Kidney epithelial cell (primary cell): ENCODE measurements around the gene KDM5B. TPM values are rescaled to one million over a fixed set of nuclear protein-coding genes. Genes with fewer than 3 reads are reported as not detected.
"Not testable (repeated sequence)": the region's sequence is repeated elsewhere in the genome, so short reads cannot be mapped to it uniquely, and the experiment has no call there.

Experiments used
- DNase-seq: peaks from one replicate; pipeline ENCODE4 v3.0.0-alpha.2; 2010; ENCODE audit warnings: low read depth
- H3K27me3 ChIP-seq: 2 replicates; pipeline ENCODE4 v1.6.0; 2011; ENCODE audit warnings: low read length; ENCODE audit not compliant: control insufficient read depth, insufficient read depth
- H3K36me3 ChIP-seq: 2 replicates; pipeline ENCODE4 v1.5.1; 2011; ENCODE audit warnings: low read length; ENCODE audit not compliant: control insufficient read depth, insufficient read depth
- H3K4me3 ChIP-seq: 2 replicates; pipeline ENCODE4 v1.5.1; 2011; ENCODE audit warnings: low read depth, mild to moderate bottlenecking, control low read depth, low read length
- total RNA-seq: library from RNA; depleted of rRNA; stranded (reverse); fragments of >200 nt; gene quantifications from 2 replicates; pipeline ENCODE4 v1.2.3, GENCODE V29; 2015
- TF ChIP-seq, protein P1 (sequence below): IDR thresholded peaks from 2 replicates; pipeline ENCODE4 v1.5.1; 2011; ENCODE audit warnings: mild to moderate bottlenecking, moderate library complexity, low read length, control low read depth, inconsistent platforms; ENCODE audit not compliant: insufficient read depth, poor library complexity, severe bottlenecking

Gene KDM5B
- total RNA-seq, 1 donor from 2014 or later, result 70.7 TPM

DNA sequence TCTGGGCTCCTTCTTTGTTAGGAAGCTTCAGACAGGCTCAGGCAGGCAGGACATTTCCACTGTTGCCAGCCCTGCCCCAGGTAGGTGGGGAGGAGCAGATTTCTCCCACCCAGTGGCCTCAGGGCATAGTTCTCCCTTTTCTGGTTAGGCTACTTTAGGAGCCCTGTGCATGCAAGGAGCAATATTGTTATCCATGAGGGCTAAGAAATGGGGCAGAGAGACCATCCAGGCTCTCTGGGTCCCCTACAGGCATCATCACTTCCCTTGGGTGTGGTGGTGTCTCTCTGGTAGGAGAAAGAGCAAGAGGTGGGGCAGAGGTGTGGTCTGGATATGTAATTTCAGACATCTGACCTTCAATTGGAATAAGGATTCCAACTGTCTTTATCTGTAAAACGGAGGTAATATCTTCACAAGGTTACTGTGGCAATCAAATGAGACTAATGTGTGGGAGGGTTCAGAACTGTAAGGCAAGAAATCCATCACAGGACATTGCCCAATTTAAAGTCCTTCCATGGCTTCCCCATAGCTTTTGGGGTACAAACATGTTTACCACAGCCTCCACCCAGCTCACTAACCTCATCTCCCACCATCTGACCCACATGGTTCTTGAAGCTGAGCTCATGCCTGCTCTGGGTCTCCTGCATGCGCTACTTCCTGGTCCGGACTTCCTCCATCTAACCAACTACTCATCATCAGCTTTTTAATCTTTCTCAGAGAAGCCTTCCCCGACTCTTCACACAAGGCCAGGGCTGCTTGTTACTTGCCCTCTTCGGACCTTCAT, 28.6 kb upstream of the KDM5B start:
- DNase-seq, result no peak
- H3K36me3 ChIP-seq, result no peaks in the 10 kb centered on the region
- peaks cover 11% of the 10 kb centered on the region for H3K27me3 ChIP-seq
- TF ChIP-seq, protein P1, sequence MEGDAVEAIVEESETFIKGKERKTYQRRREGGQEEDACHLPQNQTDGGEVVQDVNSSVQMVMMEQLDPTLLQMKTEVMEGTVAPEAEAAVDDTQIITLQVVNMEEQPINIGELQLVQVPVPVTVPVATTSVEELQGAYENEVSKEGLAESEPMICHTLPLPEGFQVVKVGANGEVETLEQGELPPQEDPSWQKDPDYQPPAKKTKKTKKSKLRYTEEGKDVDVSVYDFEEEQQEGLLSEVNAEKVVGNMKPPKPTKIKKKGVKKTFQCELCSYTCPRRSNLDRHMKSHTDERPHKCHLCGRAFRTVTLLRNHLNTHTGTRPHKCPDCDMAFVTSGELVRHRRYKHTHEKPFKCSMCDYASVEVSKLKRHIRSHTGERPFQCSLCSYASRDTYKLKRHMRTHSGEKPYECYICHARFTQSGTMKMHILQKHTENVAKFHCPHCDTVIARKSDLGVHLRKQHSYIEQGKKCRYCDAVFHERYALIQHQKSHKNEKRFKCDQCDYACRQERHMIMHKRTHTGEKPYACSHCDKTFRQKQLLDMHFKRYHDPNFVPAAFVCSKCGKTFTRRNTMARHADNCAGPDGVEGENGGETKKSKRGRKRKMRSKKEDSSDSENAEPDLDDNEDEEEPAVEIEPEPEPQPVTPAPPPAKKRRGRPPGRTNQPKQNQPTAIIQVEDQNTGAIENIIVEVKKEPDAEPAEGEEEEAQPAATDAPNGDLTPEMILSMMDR, result no peak
- H3K4me3 ChIP-seq, result no peak overlapping the region

DNA sequence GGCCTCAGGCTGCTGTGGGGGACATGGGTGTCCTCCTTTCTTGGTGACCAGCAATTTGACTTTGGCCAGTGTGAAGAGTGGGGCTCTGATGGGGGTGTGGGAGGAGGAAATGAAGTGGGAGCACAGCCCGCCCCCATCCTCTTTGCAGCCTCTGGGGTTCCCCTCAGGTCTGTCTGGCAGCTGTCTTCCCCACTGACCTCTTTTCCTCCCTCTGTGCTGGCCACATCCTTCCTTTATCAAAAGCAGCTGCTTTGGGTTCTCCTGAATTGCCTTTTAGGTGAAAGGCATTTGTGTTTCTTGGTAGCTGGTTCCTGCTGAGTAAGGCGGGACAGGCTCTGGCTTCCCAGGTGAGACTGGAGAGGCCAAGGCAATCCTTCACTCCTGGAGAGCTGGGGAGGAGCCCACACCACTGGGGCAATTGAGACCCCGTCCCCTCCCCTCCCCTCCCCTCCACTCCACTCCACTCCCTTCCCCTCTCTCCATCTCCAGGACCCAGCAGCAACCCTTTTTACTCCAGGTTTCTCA, 27.4 kb upstream of the KDM5B start:
- no peak for DNase-seq
- Histone ChIP-seq H3K27me3 (peaks cover 11% of the 10 kb centered on the region), H3K36me3 (no peaks in the 10 kb centered on the region), H3K4me3 (no peak overlapping the region)
- TF ChIP-seq, protein P1, result no peak

DNA sequence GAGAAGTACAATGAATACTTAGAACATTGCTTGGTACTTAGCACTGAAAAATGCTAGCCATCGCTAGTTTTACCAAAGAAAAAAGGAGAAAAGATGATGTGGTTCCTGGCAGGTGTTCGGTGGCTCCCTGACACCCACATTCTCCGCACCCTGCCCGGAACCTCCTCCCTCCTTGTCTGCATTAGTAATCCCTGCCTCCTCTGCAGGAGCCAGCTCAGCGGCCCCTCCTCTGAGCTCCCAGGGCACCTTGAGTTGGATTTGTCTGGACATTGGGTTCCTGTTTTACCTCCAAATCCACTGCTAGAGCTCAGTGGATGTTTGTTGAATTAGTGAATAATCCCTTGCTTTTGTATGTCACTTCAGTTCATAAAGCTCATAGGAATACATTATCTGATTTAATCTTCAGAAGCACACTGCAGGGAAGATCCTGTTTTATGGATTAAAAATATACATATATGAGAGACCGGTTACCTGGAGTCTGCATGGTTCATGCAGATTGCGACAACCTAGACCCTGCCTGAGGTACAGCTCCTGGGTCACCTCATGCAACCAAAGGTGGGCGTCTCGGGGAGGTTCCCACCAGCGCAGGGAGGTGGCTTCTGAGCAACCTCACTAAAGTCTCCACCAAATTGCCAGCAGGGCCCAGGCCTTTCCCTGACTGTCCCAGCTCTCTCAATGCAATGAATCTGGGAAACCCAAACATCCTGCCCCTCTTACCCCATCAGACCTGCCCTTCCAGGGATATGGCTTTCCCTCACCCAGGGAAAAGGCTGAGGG, 26.7 kb upstream of the KDM5B start:
- no peak for DNase-seq
- H3K27me3 ChIP-seq, result peaks cover 11% of the 10 kb centered on the region
- no peaks in the 10 kb centered on the region for H3K36me3 ChIP-seq
- TF ChIP-seq, protein P1, result no peak
- H3K4me3 ChIP-seq, result no peak overlapping the region

DNA sequence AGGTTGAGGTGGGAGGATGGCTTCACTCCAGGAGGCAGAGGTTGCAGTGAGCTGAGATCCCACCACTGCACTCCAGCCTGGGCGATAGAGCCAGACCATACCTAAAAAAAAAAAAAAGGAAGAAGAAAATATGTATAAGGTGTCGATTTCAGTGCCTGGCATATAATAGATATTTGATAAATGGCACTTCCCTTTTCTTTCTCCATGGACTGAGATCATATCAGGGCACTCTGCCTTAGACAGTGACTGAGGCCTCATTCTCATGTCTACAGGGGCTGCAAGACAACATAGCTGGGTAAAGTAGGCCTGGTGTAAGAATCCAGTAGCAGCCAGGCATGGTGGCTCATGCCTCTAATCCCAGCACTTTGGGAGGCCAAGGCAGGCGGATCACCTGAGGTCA, 23.7 kb upstream of the KDM5B start:
- H3K36me3 ChIP-seq, result no peaks in the 10 kb centered on the region
- peaks cover 11% of the 10 kb centered on the region for H3K27me3 ChIP-seq
- TF ChIP-seq, protein P1, result no peak
- DNase-seq, result no peak
- H3K4me3 ChIP-seq, result no peak overlapping the region

DNA sequence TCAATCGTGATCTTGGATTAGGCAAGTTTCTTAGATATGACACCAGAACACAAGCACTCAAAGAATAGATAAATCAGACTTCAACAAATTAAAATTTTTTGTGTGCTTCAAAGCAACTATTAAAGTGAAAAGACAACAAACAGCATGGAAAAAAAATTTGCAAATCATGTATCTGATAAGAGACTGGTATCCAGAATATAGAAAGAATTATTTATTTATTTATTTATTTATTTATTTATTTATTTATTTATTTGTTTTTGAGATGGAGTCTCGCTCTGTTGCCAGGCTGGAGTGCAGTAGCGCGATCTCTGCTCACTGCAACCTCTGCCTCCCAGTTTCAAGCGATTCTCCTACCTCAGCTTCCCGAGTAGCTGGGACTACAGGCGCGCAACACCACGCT, 21.0 kb upstream of the KDM5B start:
- not testable (repeated sequence) for H3K4me3 ChIP-seq, DNase-seq, H3K36me3 ChIP-seq, H3K27me3 ChIP-seq

DNA sequence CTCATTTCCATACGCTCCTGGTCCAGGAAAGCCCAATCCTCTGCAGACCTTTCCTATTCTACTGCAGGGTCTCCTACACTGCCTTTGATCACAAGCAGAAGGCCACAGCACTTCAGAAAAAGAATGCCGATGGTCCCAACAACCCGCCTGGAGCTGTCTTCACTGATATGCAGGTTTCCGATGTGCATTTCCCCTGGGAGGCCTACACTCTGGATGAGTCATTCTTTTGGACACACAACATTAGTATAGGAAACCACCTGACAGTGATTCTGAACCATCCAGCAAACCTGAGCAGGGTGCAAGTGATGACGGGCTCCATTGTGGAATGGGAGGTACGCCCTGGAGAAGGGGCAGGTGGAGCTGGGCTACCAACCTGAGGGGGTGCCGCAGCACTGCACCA, 17.5 kb upstream of the KDM5B start:
- H3K4me3 ChIP-seq, result no peak overlapping the region
- TF ChIP-seq, protein P1, result no peak
- no peak for DNase-seq
- H3K27me3 ChIP-seq, result peaks cover 5% of the 10 kb centered on the region
- H3K36me3 ChIP-seq, result no peaks in the 10 kb centered on the region
